HEK293 (cell line): ENCODE results near the gene CFAP57.

Source experiments
- CTCF ChIA-PET: fragments of 350-600 bp; formaldehyde crosslinking; extraction: SDS; loops from one replicate; lab custom pipeline; 2021; ENCODE audit warnings: antibody characterized with exemption; lab: Yijun Ruan, JAX
- POLR2A ChIA-PET: fragments of 300-600 bp; formaldehyde crosslinking; extraction: SDS; loops from one replicate; lab custom pipeline; 2020; ENCODE audit warnings: antibody characterized with exemption, inconsistent platforms; lab: Yijun Ruan, JAX
- H3K27ac ChIP-seq: fragments of 200-500 bp; sonication (Bioruptor generic); 2 replicates; pipeline ENCODE4 v1.5.1; 2014; ENCODE audit warnings: low read depth, low read length, control low read depth, inconsistent platforms; ENCODE audit errors: extremely low read depth
- H3K36me3 ChIP-seq, 2 experiments: fragments of 200-500 bp in 1 of 2; sonication (Bioruptor generic) in 1 of 2; 1 replicate in 1 of 2; 2 replicates in 1 of 2; pipeline ENCODE4 v1.5.1; 2014 to 2017; ENCODE audit warnings: inconsistent platforms in 2 of 2, low read length in 2 of 2; ENCODE audit not compliant: control insufficient read depth in 2 of 2, insufficient read depth in 1 of 2
- H3K4me1 ChIP-seq: fragments of 200-500 bp; sonication (Bioruptor generic); 2 replicates; pipeline ENCODE4 v1.5.1; 2014; ENCODE audit warnings: mild to moderate bottlenecking, low read length, inconsistent platforms; ENCODE audit not compliant: control insufficient read depth, insufficient read depth
- H3K4me3 ChIP-seq: 2 replicates; pipeline ENCODE4 v1.5.1; 2011; ENCODE audit warnings: low read depth, mild to moderate bottlenecking, control low read depth, low read length, moderate library complexity
- H3K9me3 ChIP-seq: fragments of 200-500 bp; sonication (Bioruptor generic); 2 replicates; pipeline ENCODE4 v1.5.1; 2014; ENCODE audit warnings: low read depth, low read length, inconsistent platforms; ENCODE audit not compliant: control insufficient read depth, insufficient read depth
- EGR2 ChIP-seq: fragments of 450-650 bp; formaldehyde crosslinking; IDR thresholded peaks from 2 replicates; pipeline ENCODE4 v1.5.1; 2016; ENCODE audit warnings: low read depth, missing biosample characterization, missing genetic modification characterization
- GLI4 ChIP-seq: fragments of 450-650 bp; formaldehyde crosslinking; IDR thresholded peaks from 2 replicates; pipeline ENCODE4 v1.5.1; 2016; ENCODE audit warnings: missing biosample characterization, missing genetic modification characterization
- KLF16 ChIP-seq: fragments of 450-650 bp; formaldehyde crosslinking; IDR thresholded peaks from 2 replicates; pipeline ENCODE4 v1.5.1; 2017; ENCODE audit warnings: missing biosample characterization, missing genetic modification characterization
- KLF8 ChIP-seq: fragments of 450-650 bp; formaldehyde crosslinking; IDR thresholded peaks from 2 replicates; pipeline ENCODE4 v1.5.1; 2016; ENCODE audit warnings: missing biosample characterization, missing genetic modification characterization
- OSR2 ChIP-seq: fragments of 450-650 bp; formaldehyde crosslinking; IDR thresholded peaks from 2 replicates; pipeline ENCODE4 v1.5.1; 2016; ENCODE audit warnings: missing biosample characterization, missing genetic modification characterization
- OVOL3 ChIP-seq: fragments of 450-650 bp; formaldehyde crosslinking; IDR thresholded peaks from 2 replicates; pipeline ENCODE4 v1.5.1; 2016; ENCODE audit warnings: missing biosample characterization, missing genetic modification characterization
- SP3 ChIP-seq: fragments of 450-650 bp; formaldehyde crosslinking; IDR thresholded peaks from 2 replicates; pipeline ENCODE4 v1.5.1; 2016; ENCODE audit warnings: missing biosample characterization, missing genetic modification characterization
- ZBTB1 ChIP-seq: fragments of 450-650 bp; formaldehyde crosslinking; IDR thresholded peaks from 2 replicates; pipeline ENCODE4 v1.5.1; 2016; ENCODE audit warnings: missing biosample characterization, missing genetic modification characterization
- ZBTB17 ChIP-seq: fragments of 450-650 bp; formaldehyde crosslinking; IDR thresholded peaks from 2 replicates; pipeline ENCODE4 v1.5.1; 2016; ENCODE audit warnings: missing biosample characterization, missing genetic modification characterization
- ZBTB26 ChIP-seq: fragments of 450-650 bp; formaldehyde crosslinking; optimal IDR thresholded peaks from 2 replicates; pipeline ENCODE3; 2016; ENCODE audit warnings: missing biosample characterization, mild to moderate bottlenecking, missing genetic modification characterization
- ZBTB48 ChIP-seq: fragments of 450-650 bp; formaldehyde crosslinking; IDR thresholded peaks from 2 replicates; pipeline ENCODE4 v1.5.1; 2016; ENCODE audit warnings: missing biosample characterization, missing genetic modification characterization
- ZFHX2 ChIP-seq: fragments of 450-650 bp; formaldehyde crosslinking; conservative IDR thresholded peaks from 2 replicates; pipeline ENCODE4 v1.5.1; 2016; ENCODE audit warnings: missing biosample characterization, missing genetic modification characterization
- ZFP41 ChIP-seq: fragments of 450-650 bp; formaldehyde crosslinking; IDR thresholded peaks from 2 replicates; pipeline ENCODE4 v1.5.1; 2016; ENCODE audit warnings: missing biosample characterization, missing genetic modification characterization, borderline replicate concordance
- ZFP69B ChIP-seq: fragments of 450-650 bp; formaldehyde crosslinking; IDR thresholded peaks from 2 replicates; pipeline ENCODE4 v1.5.1; 2016; ENCODE audit warnings: missing biosample characterization, missing genetic modification characterization
- ZNF121 ChIP-seq: fragments of 450-650 bp; formaldehyde crosslinking; IDR thresholded peaks from 2 replicates; pipeline ENCODE4 v1.5.1; 2016; ENCODE audit warnings: missing biosample characterization, missing genetic modification characterization
- ZNF146 ChIP-seq: fragments of 450-650 bp; formaldehyde crosslinking; IDR thresholded peaks from 2 replicates; pipeline ENCODE4 v1.5.1; 2016; ENCODE audit warnings: missing biosample characterization, missing genetic modification characterization
- ZNF174 ChIP-seq: fragments of 450-650 bp; formaldehyde crosslinking; IDR thresholded peaks from 2 replicates; pipeline ENCODE4 v1.5.0; 2017; ENCODE audit warnings: missing biosample characterization, mild to moderate bottlenecking, missing genetic modification characterization
- ZNF2 ChIP-seq: fragments of 450-650 bp; formaldehyde crosslinking; IDR thresholded peaks from 2 replicates; pipeline ENCODE4 v1.5.1; 2016; ENCODE audit warnings: missing biosample characterization, missing genetic modification characterization
- ZNF23 ChIP-seq: fragments of 450-650 bp; formaldehyde crosslinking; IDR thresholded peaks from 2 replicates; pipeline ENCODE4 v1.5.1; 2016; ENCODE audit warnings: missing biosample characterization, missing genetic modification characterization, borderline replicate concordance
- ZNF248 ChIP-seq: fragments of 450-650 bp; formaldehyde crosslinking; IDR thresholded peaks from 2 replicates; pipeline ENCODE4 v1.5.1; 2017; ENCODE audit warnings: missing biosample characterization, missing genetic modification characterization
- ZNF302 ChIP-seq: fragments of 450-650 bp; formaldehyde crosslinking; IDR thresholded peaks from 2 replicates; pipeline ENCODE4 v1.5.1; 2016; ENCODE audit warnings: missing biosample characterization, missing genetic modification characterization, low read depth
- ZNF354C ChIP-seq: fragments of 450-650 bp; formaldehyde crosslinking; IDR thresholded peaks from 2 replicates; pipeline ENCODE4 v1.5.1; 2016; ENCODE audit warnings: missing biosample characterization, missing genetic modification characterization, low read depth, borderline replicate concordance
- ZNF391 ChIP-seq: fragments of 450-650 bp; formaldehyde crosslinking; IDR thresholded peaks from 2 replicates; pipeline ENCODE4 v1.5.1; 2016; ENCODE audit warnings: low read depth, missing biosample characterization, missing genetic modification characterization, borderline replicate concordance
- ZNF423 ChIP-seq: fragments of 450-650 bp; formaldehyde crosslinking; IDR thresholded peaks from 2 replicates; pipeline ENCODE4 v1.5.1; 2016; ENCODE audit warnings: missing biosample characterization, missing genetic modification characterization
- ZNF426 ChIP-seq: fragments of 450-650 bp; formaldehyde crosslinking; IDR thresholded peaks from 2 replicates; pipeline ENCODE4 v1.5.1; 2017; ENCODE audit warnings: missing biosample characterization, missing genetic modification characterization, mild to moderate bottlenecking, inconsistent platforms, moderate library complexity
- ZNF529 ChIP-seq: fragments of 450-650 bp; formaldehyde crosslinking; IDR thresholded peaks from 2 replicates; pipeline ENCODE4 v1.5.1; 2017; ENCODE audit warnings: missing genetic modification characterization, missing biosample characterization; ENCODE audit not compliant: insufficient replicate concordance
- ZNF530 ChIP-seq: fragments of 450-650 bp; formaldehyde crosslinking; IDR thresholded peaks from 2 replicates; pipeline ENCODE4 v1.5.1; 2016; ENCODE audit warnings: low read depth, missing biosample characterization, missing genetic modification characterization
- ZNF548 ChIP-seq: fragments of 450-650 bp; formaldehyde crosslinking; IDR thresholded peaks from 2 replicates; pipeline ENCODE4 v1.5.1; 2016; ENCODE audit warnings: missing biosample characterization, missing genetic modification characterization
- ZNF768 ChIP-seq: fragments of 450-650 bp; formaldehyde crosslinking; IDR thresholded peaks from 2 replicates; pipeline ENCODE4 v1.5.1; 2018; ENCODE audit warnings: missing biosample characterization, mild to moderate bottlenecking, missing genetic modification characterization
- TF ChIP-seq, protein P1 (sequence below): fragments of 450-650 bp; formaldehyde crosslinking; IDR thresholded peaks from 2 replicates; pipeline ENCODE4 v1.5.1; 2017; ENCODE audit warnings: missing biosample characterization, missing genetic modification characterization
- TF ChIP-seq, protein P2 (sequence below): fragments of 450-650 bp; formaldehyde crosslinking; IDR thresholded peaks from 2 replicates; pipeline ENCODE4 v1.5.1; 2016; ENCODE audit warnings: missing biosample characterization, missing genetic modification characterization
- TF ChIP-seq, protein P3 (sequence below): fragments of 450-650 bp; formaldehyde crosslinking; IDR thresholded peaks from 2 replicates; pipeline ENCODE4 v1.5.1; 2016; ENCODE audit warnings: missing biosample characterization, missing genetic modification characterization

CFAP57 gene

DNA sequence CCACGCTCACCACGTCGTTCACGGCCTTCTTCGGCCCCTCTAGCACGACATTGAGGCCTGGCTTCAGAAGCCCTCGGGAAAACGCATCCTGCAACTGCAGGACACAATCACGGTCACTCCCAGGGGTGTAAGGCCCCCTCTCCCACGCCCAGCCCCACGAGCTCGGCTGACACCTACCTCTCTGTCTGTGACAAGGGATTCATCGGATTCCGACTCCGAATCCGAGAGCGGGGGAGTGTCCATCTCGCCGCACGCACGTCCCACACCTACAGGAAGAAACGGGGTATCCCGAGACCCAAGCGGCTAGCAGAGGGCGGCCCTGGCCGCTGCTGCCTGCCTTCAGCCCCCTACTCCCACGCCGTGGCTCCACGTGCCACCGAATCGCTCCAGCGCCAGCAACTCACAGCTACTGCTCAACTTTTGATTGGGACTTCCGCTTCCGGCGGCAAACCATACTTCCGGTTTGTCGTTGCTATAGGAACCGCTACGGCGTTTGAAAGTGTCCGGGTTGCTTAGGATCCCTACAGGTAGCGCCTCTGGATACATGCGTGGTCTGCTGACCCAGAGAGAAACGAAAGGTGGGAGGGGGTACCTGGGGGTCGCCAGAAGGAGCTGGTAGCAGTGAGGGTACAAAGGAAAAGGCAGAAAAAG lies at the start of gene CFAP57, which contains the start of gene EBNA1BP2:
Gene CFAP57, plus strand, starts transcription at position 455 of the 651 bp plus-strand sequence. CDS start 424 bp downstream, outside the sequence.
Gene EBNA1BP2, minus strand, starts transcription at position 415 of the 651 bp plus-strand sequence. Its CDS starts 172 bp downstream, at position 243.
- ChIA-PET CTCF (interaction anchor here (0.7 to 2.1 kb wide), 4 partner anchors 33 to 336 kb away, joined by 3 to 6 read pairs (median 4); no protein-coding TSS in a partner anchor), POLR2A (interaction anchor here (0.6 to 2.0 kb wide), 4 partner anchors 28 to 354 kb away, joined by 3 to 8 read pairs (median 3); no protein-coding TSS in a partner anchor)
- H3K4me1 ChIP-seq: no peaks in the 10 kb centered on the region
- H3K4me3 ChIP-seq: peak within 1 kb of the TSS; percentile 89
- peaks cover 0 to 39% of the 10 kb centered on the region in 2 experiments; a peak in 1 of 3 replicates for H3K36me3 ChIP-seq
- H3K9me3 ChIP-seq: no peaks in the 10 kb centered on the region
- peak within 1 kb of the TSS; percentile 51; the same call in 1 of the 2 replicates for H3K27ac ChIP-seq
- TF ChIP-seq ZFP69B (tag by site-specific recombination) (no peak), ZNF121 (tag by site-specific recombination) (no peak), ZNF426 (no peak), ZNF248 (no peak), ZBTB17 (no peak), ZNF530 (tag by site-specific recombination) (no peak), ZNF2 (tag by site-specific recombination) (no peak), ZNF548 (tag by site-specific recombination) (no peak), ZFHX2 (tag by site-specific recombination) (peak; percentile 95), ZNF23 (tag by site-specific recombination) (no peak), GLI4 (tag by site-specific recombination) (no peak), EGR2 (tag by site-specific recombination) (peak; percentile 91), KLF16 (tag by site-specific recombination) (peak; percentile 59; the same call in 1 of the 2 replicates), OVOL3 (tag by site-specific recombination) (no peak), ZBTB1 (no peak), ZNF174 (tag by site-specific recombination) (no peak), ZNF302 (tag by site-specific recombination) (no peak), ZNF423 (tag by site-specific recombination) (no peak), ZNF768 (no peak), SP3 (tag by site-specific recombination) (peak; percentile 79), ZNF146 (tag by site-specific recombination) (no peak), ZBTB26 (tag by site-specific recombination) (peak; percentile 33), ZNF529 (tag by site-specific recombination) (no peak), KLF8 (tag by site-specific recombination) (no peak), OSR2 (tag by site-specific recombination) (peak; percentile 73), ZNF354C (tag by site-specific recombination) (no peak), ZBTB48 (tag by site-specific recombination) (no peak), ZNF391 (tag by site-specific recombination) (no peak), ZFP41 (tag by site-specific recombination) (no peak)
- TF ChIP-seq, protein P1, sequence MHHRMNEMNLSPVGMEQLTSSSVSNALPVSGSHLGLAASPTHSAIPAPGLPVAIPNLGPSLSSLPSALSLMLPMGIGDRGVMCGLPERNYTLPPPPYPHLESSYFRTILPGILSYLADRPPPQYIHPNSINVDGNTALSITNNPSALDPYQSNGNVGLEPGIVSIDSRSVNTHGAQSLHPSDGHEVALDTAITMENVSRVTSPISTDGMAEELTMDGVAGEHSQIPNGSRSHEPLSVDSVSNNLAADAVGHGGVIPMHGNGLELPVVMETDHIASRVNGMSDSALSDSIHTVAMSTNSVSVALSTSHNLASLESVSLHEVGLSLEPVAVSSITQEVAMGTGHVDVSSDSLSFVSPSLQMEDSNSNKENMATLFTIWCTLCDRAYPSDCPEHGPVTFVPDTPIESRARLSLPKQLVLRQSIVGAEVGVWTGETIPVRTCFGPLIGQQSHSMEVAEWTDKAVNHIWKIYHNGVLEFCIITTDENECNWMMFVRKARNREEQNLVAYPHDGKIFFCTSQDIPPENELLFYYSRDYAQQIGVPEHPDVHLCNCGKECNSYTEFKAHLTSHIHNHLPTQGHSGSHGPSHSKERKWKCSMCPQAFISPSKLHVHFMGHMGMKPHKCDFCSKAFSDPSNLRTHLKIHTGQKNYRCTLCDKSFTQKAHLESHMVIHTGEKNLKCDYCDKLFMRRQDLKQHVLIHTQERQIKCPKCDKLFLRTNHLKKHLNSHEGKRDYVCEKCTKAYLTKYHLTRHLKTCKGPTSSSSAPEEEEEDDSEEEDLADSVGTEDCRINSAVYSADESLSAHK (tag by site-specific recombination): no peak
- TF ChIP-seq, protein P2, sequence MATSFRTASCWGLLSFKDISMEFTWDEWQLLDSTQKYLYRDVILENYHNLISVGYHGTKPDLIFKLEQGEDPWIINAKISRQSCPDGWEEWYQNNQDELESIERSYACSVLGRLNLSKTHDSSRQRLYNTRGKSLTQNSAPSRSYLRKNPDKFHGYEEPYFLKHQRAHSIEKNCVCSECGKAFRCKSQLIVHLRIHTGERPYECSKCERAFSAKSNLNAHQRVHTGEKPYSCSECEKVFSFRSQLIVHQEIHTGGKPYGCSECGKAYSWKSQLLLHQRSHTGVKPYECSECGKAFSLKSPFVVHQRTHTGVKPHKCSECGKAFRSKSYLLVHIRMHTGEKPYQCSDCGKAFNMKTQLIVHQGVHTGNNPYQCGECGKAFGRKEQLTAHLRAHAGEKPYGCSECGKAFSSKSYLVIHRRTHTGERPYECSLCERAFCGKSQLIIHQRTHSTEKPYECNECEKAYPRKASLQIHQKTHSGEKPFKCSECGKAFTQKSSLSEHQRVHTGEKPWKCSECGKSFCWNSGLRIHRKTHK: no peak
- TF ChIP-seq, protein P3, sequence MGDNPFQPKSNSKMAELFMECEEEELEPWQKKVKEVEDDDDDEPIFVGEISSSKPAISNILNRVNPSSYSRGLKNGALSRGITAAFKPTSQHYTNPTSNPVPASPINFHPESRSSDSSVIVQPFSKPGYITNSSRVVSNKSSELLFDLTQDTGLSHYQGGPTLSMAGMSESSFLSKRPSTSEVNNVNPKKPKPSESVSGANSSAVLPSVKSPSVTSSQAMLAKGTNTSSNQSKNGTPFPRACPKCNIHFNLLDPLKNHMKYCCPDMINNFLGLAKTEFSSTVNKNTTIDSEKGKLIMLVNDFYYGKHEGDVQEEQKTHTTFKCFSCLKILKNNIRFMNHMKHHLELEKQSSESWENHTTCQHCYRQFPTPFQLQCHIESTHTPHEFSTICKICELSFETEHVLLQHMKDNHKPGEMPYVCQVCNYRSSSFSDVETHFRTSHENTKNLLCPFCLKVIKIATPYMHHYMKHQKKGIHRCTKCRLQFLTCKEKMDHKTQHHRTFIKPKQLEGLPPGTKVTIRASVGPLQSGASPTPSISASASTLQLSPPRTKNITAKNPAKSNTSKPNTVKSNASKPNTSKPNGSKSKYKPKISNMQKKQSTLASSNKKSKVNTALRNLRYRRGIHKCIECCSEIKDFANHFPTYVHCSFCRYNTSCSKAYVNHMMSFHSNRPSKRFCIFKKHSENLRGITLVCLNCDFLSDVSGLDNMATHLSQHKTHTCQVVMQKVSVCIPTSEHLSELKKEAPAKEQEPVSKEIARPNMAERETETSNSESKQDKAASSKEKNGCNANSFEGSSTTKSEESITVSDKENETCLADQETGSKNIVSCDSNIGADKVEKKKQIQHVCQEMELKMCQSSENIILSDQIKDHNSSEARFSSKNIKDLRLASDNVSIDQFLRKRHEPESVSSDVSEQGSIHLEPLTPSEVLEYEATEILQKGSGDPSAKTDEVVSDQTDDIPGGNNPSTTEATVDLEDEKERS (tag by site-specific recombination): no peak
